GM10248 (cell line): Measurements from ENCODE around the gene RIOX2.

Experiments
- CTCF ChIA-PET: fragments of 300-600 bp; sonication (Branson Sonifier 250); formaldehyde crosslinking; extraction: SDS; loops from one replicate; lab custom pipeline; 2021; ENCODE audit warnings: antibody characterized with exemption; lab: Yijun Ruan, JAX
- POLR2A ChIA-PET: fragments of 350-650 bp; sonication (Branson Sonifier 250); formaldehyde crosslinking; extraction: SDS; loops from one replicate; lab custom pipeline; 2020; ENCODE audit warnings: antibody characterized with exemption; lab: Yijun Ruan, JAX
- DNase-seq: peaks from one replicate; pipeline ENCODE4 v3.0.0; 2012; ENCODE audit errors: extremely low spot score
- CTCF ChIP-seq: IDR thresholded peaks from 2 replicates; pipeline ENCODE4 v1.5.1; 2012; ENCODE audit warnings: mild to moderate bottlenecking, low read depth; ENCODE audit errors: extremely low read depth, missing control alignments, control extremely low read depth

The RIOX2 gene

GRCh38 chr3:97935842-97936241 is 36.4 kb downstream of the RIOX2 start:
- ChIA-PET POLR2A (no interaction called here), CTCF (interaction anchor here (1.4 to 2.9 kb wide), 3 partner anchors 11 to 19 kb away, joined by 3 to 13 read pairs (median 6); no protein-coding TSS in a partner anchor)

GRCh38 chr3:97934980-97935695 is 37.1 kb downstream of the RIOX2 start:
- TF ChIP-seq CTCF = no peak
- CTCF ChIA-PET = interaction anchor here (1.2 to 2.9 kb wide), 3 partner anchors 10 to 28 kb away, joined by 3 to 13 read pairs (median 6); no protein-coding TSS in a partner anchor
- DNase-seq = no peak
- POLR2A ChIA-PET = no interaction called here

More at GRCh38 chr3:97935842-97936241, 36.4 kb downstream of the RIOX2 start:
- TF ChIP-seq CTCF = no peak
- DNase-seq = no peak

GRCh38 chr3:97932387-97932801 is 39.8 kb downstream of the RIOX2 start:
- TF ChIP-seq CTCF = no peak
- CTCF ChIA-PET = interaction anchor here (1.0 to 1.7 kb wide), 3 partner anchors 8 to 18 kb away, joined by 3 to 6 read pairs (median 4); no protein-coding TSS in a partner anchor
- no peak for DNase-seq
- POLR2A ChIA-PET = no interaction called here

GRCh38 chr3:97931218-97931617 is 41.0 kb downstream of the RIOX2 start:
- ChIA-PET CTCF (no interaction called here), POLR2A (no interaction called here)
- TF ChIP-seq CTCF = no peak
- no peak for DNase-seq

- ChIA-PET CTCF (interaction anchor here (1.0 to 1.1 kb wide), 3 partner anchors 8 to 108 kb away, joined by 3 read pairs; partner anchors contain the start of gene CRYBG3), POLR2A (no interaction called here)
- no peak for DNase-seq
- no peak for TF ChIP-seq CTCF
Measured at GRCh38 chr3:97930018-97930417, 42.2 kb downstream of the RIOX2 start.

- POLR2A ChIA-PET = no interaction called here
- no peak for DNase-seq
- no peak for TF ChIP-seq CTCF
- CTCF ChIA-PET = interaction anchor here (1.0 to 1.1 kb wide), 2 partner anchors 9 kb away, joined by 3 to 4 read pairs; no protein-coding TSS in a partner anchor
Measured at GRCh38 chr3:97928986-97929385, 43.2 kb downstream of the RIOX2 start.
